Type B pancreatic cell (in vitro differentiated cells): ENCODE data around the gene TIMM17A. TPM values are rescaled to one million over a fixed set of nuclear protein-coding genes. Genes with fewer than 3 reads are reported as not detected.
A peak's percentile ranks its signal among the peaks of the same experiment; 100 is the strongest.

Experiments used
- DNase-seq: peaks from one replicate; pipeline ENCODE4 v3.0.0; 2021; ENCODE audit warnings: mixed read lengths; ENCODE audit not compliant: unreplicated experiment; ENCODE audit errors: extremely low spot score
- H3K27ac Mint-ChIP-seq: 2 replicates; pipeline ENCODE4 v1.8.0; 2021; ENCODE audit warnings: mild to moderate bottlenecking, mixed read lengths
- H3K27me3 Mint-ChIP-seq: 2 replicates; pipeline ENCODE4 v1.8.0; 2021; ENCODE audit warnings: mixed read lengths
- H3K36me3 Mint-ChIP-seq: 2 replicates; pipeline ENCODE4 v1.8.0; 2021; ENCODE audit warnings: mixed read lengths
- H3K4me1 Mint-ChIP-seq: one replicate; pipeline ENCODE4 v1.8.0; 2021; ENCODE audit warnings: mixed read lengths; ENCODE audit not compliant: unreplicated experiment
- H3K4me3 Mint-ChIP-seq: 2 replicates; pipeline ENCODE4 v1.8.0; 2021; ENCODE audit warnings: mild to moderate bottlenecking, mixed read lengths
- H3K9me3 Mint-ChIP-seq: 2 replicates; pipeline ENCODE4 v1.8.0; 2021; ENCODE audit warnings: mixed read lengths
- CTCF ChIP-seq: fragments of 200-600 bp; sonication (generic); conservative IDR thresholded peaks from 2 replicates; pipeline ENCODE4 v1.5.0; 2021; ENCODE audit warnings: antibody characterized with exemption, mild to moderate bottlenecking
- long read RNA-seq: library from polyadenylated mRNA; unstranded; transcript quantifications from one replicate; pipeline ENCODE4 v2.0.0, GENCODE V29; 2020
- total RNA-seq: library from RNA; stranded (reverse); gene quantifications from 2 replicates; pipeline ENCODE4 v1.2.1, GENCODE V29; 2021; ENCODE audit warnings: low replicate concordance

The TIMM17A gene
- 50.2 and 53.0 TPM in 2 replicates for total RNA-seq
- long read RNA-seq, transcript TIMM17A-201 (6 exons, 1,659 nt), result major isoform, 284 of 304 reads
- long read RNA-seq, partial matches to known transcripts, result 3 of 304 reads
- long read RNA-seq, other reads (novel, unspliced or antisense), result 17 of 304 reads

- H3K4me3 Mint-ChIP-seq, result peak within 1 kb of the TSS; percentile 93
- H3K27ac Mint-ChIP-seq, result peak within 1 kb of the TSS; percentile 93
- peaks cover 17% of the 10 kb centered on the region for H3K36me3 Mint-ChIP-seq
- peaks cover 5% of the 10 kb centered on the region for H3K4me1 Mint-ChIP-seq
- H3K9me3 Mint-ChIP-seq, result no peaks in the 10 kb centered on the region
- TF ChIP-seq CTCF, result no peak
- peak; percentile 94 for DNase-seq
- H3K27me3 Mint-ChIP-seq, result no peaks in the 10 kb centered on the region
These were observed at the start of gene TIMM17A for GRCh38 chr1:201955009-201955728. Gene TIMM17A, plus strand, starts transcription at chr1:201955503. Its CDS starts 24 bp downstream, at chr1:201955527.

- no peaks in the 10 kb centered on the region for H3K36me3 Mint-ChIP-seq
- no peak overlapping the region for H3K27ac Mint-ChIP-seq
These were observed 49.0 kb upstream of the TIMM17A start for GRCh38 chr1:201906336-201906735.

GRCh38 chr1:201907621-201908020, 47.7 kb upstream of the TIMM17A start:
- no peak for TF ChIP-seq CTCF
- H3K4me1 Mint-ChIP-seq, result peaks cover 29% of the 10 kb centered on the region
- no peaks in the 10 kb centered on the region for H3K27me3 Mint-ChIP-seq
- H3K4me3 Mint-ChIP-seq, result no peak overlapping the region
- H3K36me3 Mint-ChIP-seq, result no peaks in the 10 kb centered on the region
- H3K9me3 Mint-ChIP-seq, result no peaks in the 10 kb centered on the region
- DNase-seq, result no peak
- H3K27ac Mint-ChIP-seq, result no peak overlapping the region

More at GRCh38 chr1:201906336-201906735, 49.0 kb upstream of the TIMM17A start:
- no peak for DNase-seq
- TF ChIP-seq CTCF, result no peak
- peaks cover 21% of the 10 kb centered on the region for H3K4me1 Mint-ChIP-seq
- no peaks in the 10 kb centered on the region for H3K27me3 Mint-ChIP-seq
- H3K9me3 Mint-ChIP-seq, result no peaks in the 10 kb centered on the region
- H3K4me3 Mint-ChIP-seq, result no peak overlapping the region

- DNase-seq, result no peak
- H3K4me3 Mint-ChIP-seq, result no peak overlapping the region
- no peak for TF ChIP-seq CTCF
- H3K27me3 Mint-ChIP-seq, result peaks cover 3% of the 10 kb centered on the region
- peaks cover 37% of the 10 kb centered on the region for H3K4me1 Mint-ChIP-seq
- H3K27ac Mint-ChIP-seq, result peak overlapping the region; percentile 37
- no peaks in the 10 kb centered on the region for H3K36me3 Mint-ChIP-seq
- no peaks in the 10 kb centered on the region for H3K9me3 Mint-ChIP-seq
These were observed 43.3 kb upstream of the TIMM17A start for GRCh38 chr1:201911826-201912571.

GRCh38 chr1:201912832-201913231, 42.5 kb upstream of the TIMM17A start:
- Mint-ChIP-seq H3K4me1 (peaks cover 39% of the 10 kb centered on the region), H3K9me3 (no peaks in the 10 kb centered on the region), H3K36me3 (no peaks in the 10 kb centered on the region), H3K4me3 (no peak overlapping the region), H3K27me3 (peaks cover 3% of the 10 kb centered on the region), H3K27ac (no peak overlapping the region)
- DNase-seq, result no peak
- TF ChIP-seq CTCF, result no peak
